ENCODE measurements around the gene NRF1. TPM values are rescaled to one million over a fixed set of nuclear protein-coding genes. Genes with fewer than 3 reads are reported as not detected.
A peak's percentile ranks its signal among the peaks of the same experiment; 100 is the strongest.

Gene NRF1
- total RNA-seq, 1 experiment from 2014 or later = 19.3 TPM

GRCh38 chr7:129771928-129772479 lies 160.5 kb downstream of the NRF1 start:
- Mint-ChIP-seq H3K4me3 (no peak overlapping the region), H3K4me1 (peaks cover 60 to 75% of the 10 kb centered on the region in 2 experiments), H3K36me3 (ENCODE audit: insufficient read depth in 1 of 3, low read depth in 3 of 3) (peaks cover 0 to 15% (median 9%) of the 10 kb centered on the region in 3 experiments; a peak in 3 of 7 replicates), H3K9me3 (no peaks in the 10 kb centered on the region), H3K27ac (peak overlapping the region in 1 of 3 experiments; percentile 93; a peak in 1 of 7 replicates), H3K27me3 (ENCODE audit: low read depth) (peaks cover 36% of the 10 kb centered on the region)
- no peak overlapping the region for H3K18ac ChIP-seq (ENCODE audit: insufficient read length, low read depth, low read length)
- no peak overlapping the region for H3K9ac ChIP-seq (ENCODE audit: extremely low read depth, insufficient read length, low read length)
- H3K9me3 ChIP-seq (ENCODE audit: control insufficient read depth, low read depth, low read length) = no peaks in the 10 kb centered on the region
- no peak overlapping the region for H3K4me2 ChIP-seq (ENCODE audit: insufficient read depth, insufficient read length, low read length)
- TF ChIP-seq, protein P1, sequence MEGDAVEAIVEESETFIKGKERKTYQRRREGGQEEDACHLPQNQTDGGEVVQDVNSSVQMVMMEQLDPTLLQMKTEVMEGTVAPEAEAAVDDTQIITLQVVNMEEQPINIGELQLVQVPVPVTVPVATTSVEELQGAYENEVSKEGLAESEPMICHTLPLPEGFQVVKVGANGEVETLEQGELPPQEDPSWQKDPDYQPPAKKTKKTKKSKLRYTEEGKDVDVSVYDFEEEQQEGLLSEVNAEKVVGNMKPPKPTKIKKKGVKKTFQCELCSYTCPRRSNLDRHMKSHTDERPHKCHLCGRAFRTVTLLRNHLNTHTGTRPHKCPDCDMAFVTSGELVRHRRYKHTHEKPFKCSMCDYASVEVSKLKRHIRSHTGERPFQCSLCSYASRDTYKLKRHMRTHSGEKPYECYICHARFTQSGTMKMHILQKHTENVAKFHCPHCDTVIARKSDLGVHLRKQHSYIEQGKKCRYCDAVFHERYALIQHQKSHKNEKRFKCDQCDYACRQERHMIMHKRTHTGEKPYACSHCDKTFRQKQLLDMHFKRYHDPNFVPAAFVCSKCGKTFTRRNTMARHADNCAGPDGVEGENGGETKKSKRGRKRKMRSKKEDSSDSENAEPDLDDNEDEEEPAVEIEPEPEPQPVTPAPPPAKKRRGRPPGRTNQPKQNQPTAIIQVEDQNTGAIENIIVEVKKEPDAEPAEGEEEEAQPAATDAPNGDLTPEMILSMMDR (conservative IDR thresholded peaks at IDR 0.05) = no peak
- peaks cover 12% of the 10 kb centered on the region for H3K23me2 ChIP-seq (ENCODE audit: insufficient read length, low read depth, low read length, poor library complexity, severe bottlenecking)
- peak; percentile 56 for DNase-seq
- H2AK5ac ChIP-seq (ENCODE audit: insufficient read length, low read length) = no peak overlapping the region
- no peak overlapping the region for H3K23ac ChIP-seq (ENCODE audit: insufficient read length, low read depth, low read length)
- H2BK120ac ChIP-seq (ENCODE audit: low read depth, low read length, poor library complexity, severe bottlenecking) = no peak overlapping the region
- H4K8ac ChIP-seq (replicated peaks; ENCODE audit: insufficient read length, low read depth, low read length) = no peak overlapping the region
- H4K91ac ChIP-seq (ENCODE audit: insufficient read length, low read depth, low read length) = no peak overlapping the region
- no peak overlapping the region for H3T11ph ChIP-seq (ENCODE audit: low read length)
- peaks cover 19% of the 10 kb centered on the region; the same call in 1 of the 2 replicates for H3K4me1 ChIP-seq (ENCODE audit: insufficient read depth, low read length)
- H3K79me2 ChIP-seq (ENCODE audit: insufficient read depth, low read length) = no peaks in the 10 kb centered on the region; the same call in 1 of the 2 replicates
- no peak overlapping the region for H3K4ac ChIP-seq (ENCODE audit: low read depth, low read length)
- no peaks in the 10 kb centered on the region for H3K79me1 ChIP-seq (ENCODE audit: insufficient read depth, low read depth, low read length, poor library complexity, severe bottlenecking)
- H3K27me3 ChIP-seq (ENCODE audit: insufficient read depth, low read length) = peaks cover 3% of the 10 kb centered on the region; the same call in 1 of the 2 replicates
- no peak overlapping the region for H2BK5ac ChIP-seq (ENCODE audit: insufficient read length, low read length)
- no peak overlapping the region for H3K56ac ChIP-seq (ENCODE audit: insufficient read length, low read depth, low read length)
- no peaks in the 10 kb centered on the region for H4K20me1 ChIP-seq (ENCODE audit: control insufficient read depth, insufficient read depth, insufficient read length)
- H2BK12ac ChIP-seq (ENCODE audit: insufficient read length, low read depth, low read length) = no peak overlapping the region
- no peak overlapping the region for H2BK20ac ChIP-seq (ENCODE audit: low read depth, low read length, poor library complexity, severe bottlenecking)
- no peak overlapping the region for H2AFZ ChIP-seq (ENCODE audit: low read length)
- H2BK15ac ChIP-seq (ENCODE audit: low read depth, low read length) = no peak overlapping the region
- H4K5ac ChIP-seq (ENCODE audit: insufficient read length, low read depth, low read length) = no peak overlapping the region
- H3K27ac ChIP-seq (ENCODE audit: insufficient read length, low read depth, low read length) = no peak overlapping the region
- WGBS (ENCODE audit: extremely low coverage, insufficient read length, low lambda C conversion rate) = no CpG with 5 or more reads among the region's 18 CpGs
- no peak overlapping the region for H3K14ac ChIP-seq (ENCODE audit: insufficient read depth, low read length)
